Measurements from ENCODE around the gene AKIP1.

Gene AKIP1

DNA sequence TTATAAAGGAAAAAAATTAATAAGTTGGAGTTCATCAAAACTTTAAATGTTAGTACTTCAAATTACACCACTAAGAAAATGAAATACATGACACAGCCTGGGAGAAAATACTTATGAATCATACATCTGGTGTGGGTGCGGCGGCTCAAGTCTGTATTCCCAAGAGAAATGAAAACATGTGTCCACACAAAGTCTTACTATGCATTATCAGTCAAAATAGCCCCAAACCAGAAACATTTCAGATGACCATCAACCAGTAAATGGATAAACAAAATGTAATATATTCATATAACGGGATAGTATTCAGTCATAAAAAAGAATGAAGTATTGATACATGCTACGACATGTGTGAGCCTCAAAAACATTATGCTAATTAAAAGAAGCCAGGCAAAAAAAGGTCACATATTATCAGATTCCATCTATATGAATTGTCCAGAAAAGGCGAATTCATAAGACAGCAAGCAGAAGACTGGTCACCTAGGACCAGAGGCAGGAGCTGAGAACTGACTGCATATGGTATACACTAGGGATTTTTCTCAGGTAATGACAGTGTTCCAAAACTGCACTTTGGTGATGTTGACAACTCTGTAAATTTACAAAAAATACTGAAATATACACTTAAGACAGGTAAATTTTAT is 5.3 kb upstream of the AKIP1 start:
- TF ChIP-seq, protein P1, sequence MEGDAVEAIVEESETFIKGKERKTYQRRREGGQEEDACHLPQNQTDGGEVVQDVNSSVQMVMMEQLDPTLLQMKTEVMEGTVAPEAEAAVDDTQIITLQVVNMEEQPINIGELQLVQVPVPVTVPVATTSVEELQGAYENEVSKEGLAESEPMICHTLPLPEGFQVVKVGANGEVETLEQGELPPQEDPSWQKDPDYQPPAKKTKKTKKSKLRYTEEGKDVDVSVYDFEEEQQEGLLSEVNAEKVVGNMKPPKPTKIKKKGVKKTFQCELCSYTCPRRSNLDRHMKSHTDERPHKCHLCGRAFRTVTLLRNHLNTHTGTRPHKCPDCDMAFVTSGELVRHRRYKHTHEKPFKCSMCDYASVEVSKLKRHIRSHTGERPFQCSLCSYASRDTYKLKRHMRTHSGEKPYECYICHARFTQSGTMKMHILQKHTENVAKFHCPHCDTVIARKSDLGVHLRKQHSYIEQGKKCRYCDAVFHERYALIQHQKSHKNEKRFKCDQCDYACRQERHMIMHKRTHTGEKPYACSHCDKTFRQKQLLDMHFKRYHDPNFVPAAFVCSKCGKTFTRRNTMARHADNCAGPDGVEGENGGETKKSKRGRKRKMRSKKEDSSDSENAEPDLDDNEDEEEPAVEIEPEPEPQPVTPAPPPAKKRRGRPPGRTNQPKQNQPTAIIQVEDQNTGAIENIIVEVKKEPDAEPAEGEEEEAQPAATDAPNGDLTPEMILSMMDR (conservative IDR thresholded peaks at IDR 0.05; ENCODE audit: low read depth, low read length): no peak
- H3K4me3 ChIP-seq (ENCODE audit: low read depth, low read length): no peak overlapping the region
- DNase-seq (ENCODE audit: low read depth): peak; percentile 91

DNA sequence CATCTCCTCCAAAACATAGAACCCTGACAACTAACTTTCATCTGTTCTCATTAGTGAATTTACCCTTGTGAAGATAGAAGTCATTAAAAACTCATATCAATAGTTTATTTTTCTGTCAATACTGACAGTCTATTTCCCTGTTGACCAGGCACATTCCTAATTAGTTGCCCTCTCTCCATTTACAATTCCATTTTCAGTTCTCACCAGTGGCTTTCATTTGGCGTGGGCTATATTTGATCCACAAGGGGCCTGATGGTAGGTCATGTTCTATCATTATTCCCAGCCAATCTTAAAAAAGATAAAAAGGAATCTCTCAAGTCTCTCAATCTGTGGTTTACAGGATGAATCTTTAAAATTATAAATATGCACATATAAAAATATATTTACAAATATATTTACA is 3.9 kb upstream of the AKIP1 start:
- DNase-seq (ENCODE audit: low read depth): no peak
- TF ChIP-seq, protein P1 (conservative IDR thresholded peaks at IDR 0.05; ENCODE audit: low read depth, low read length): no peak
- H3K4me3 ChIP-seq (ENCODE audit: low read depth, low read length): no peak overlapping the region

DNA sequence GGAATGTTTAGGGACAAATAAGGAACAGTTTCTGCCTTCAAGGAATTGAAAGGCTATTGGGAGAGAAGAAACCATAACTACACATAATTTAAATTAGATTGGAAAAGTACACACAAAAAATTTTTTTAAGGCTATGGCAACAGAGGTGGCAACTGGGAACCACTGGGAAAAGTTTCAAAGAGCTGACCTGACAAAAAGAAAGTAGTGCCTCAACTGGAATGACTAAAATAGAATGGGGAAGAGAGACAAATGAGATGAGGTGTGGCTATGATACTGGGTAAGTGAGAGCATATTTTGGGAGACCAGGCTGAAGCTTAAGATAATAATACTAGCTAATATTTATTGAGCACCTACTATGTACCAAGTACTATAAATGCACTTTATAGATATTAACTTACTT is 2.9 kb upstream of the AKIP1 start:
- DNase-seq (ENCODE audit: low read depth): no peak
- TF ChIP-seq, protein P1 (conservative IDR thresholded peaks at IDR 0.05; ENCODE audit: low read depth, low read length): no peak
- no peak overlapping the region for H3K4me3 ChIP-seq (ENCODE audit: low read depth, low read length)

DNA sequence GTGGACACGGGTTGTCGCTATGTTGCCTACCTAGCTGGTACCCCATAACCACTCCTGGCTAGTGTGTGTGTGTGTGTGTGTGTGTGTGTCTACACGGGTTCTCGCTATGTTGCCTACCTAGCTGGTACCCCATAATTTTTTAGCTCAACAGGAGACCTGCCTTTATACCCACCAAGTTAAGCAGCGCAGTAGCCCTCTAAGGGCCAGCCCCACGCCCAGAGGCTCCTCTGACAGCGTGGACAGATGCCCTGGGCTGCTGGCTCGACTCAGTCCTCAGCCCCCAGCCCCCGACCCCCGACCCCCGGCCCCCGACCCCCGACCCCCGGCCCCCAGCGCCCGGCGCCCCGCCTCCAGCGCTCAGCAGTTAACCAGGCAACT is 351 bp upstream of the AKIP1 start:
- TF ChIP-seq, protein P1 (conservative IDR thresholded peaks at IDR 0.05; ENCODE audit: low read depth, low read length): no peak
- no peak for DNase-seq (ENCODE audit: low read depth)
- peak overlapping the region; percentile 87 for H3K4me3 ChIP-seq (ENCODE audit: low read depth, low read length)

DNA sequence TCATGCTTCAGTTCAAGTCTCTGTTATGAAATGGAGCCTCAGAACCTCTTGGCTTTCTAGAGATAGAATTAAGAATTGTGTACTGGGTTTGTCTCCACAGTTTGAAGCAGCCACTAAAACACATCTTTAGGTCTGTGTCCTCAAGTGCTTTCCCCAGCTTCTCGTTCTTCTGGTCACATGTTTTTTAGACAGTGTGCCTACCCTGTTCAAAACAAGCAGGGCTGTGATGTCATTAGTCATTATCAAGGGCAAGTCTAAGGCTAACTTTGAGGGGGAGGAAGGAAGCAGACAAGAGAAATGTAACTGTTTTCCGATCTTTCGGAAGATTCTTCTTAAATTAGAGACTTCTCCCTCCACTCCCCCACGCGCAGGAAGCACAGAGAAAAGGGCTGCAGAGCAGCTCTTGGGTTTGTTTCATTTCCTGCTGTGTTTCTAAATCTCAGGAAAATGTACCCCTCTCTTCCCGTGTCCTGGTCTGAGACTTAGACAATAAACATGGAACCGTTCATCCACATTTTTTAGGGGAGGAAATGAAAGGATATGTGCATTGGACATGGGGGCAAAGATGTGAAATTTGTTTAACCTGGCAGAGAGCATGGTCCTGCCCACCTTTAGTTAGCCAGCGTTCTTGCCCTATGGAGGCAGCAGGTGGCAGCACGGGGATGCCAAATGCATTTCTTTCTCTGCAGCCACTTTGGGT is 3.1 kb downstream of the AKIP1 start:
- H3K4me3 ChIP-seq (ENCODE audit: low read depth, low read length): peak overlapping the region; percentile 34
- peak; percentile 72 for DNase-seq (ENCODE audit: low read depth)
- TF ChIP-seq, protein P1 (conservative IDR thresholded peaks at IDR 0.05; ENCODE audit: low read depth, low read length): peak; percentile 86

DNA sequence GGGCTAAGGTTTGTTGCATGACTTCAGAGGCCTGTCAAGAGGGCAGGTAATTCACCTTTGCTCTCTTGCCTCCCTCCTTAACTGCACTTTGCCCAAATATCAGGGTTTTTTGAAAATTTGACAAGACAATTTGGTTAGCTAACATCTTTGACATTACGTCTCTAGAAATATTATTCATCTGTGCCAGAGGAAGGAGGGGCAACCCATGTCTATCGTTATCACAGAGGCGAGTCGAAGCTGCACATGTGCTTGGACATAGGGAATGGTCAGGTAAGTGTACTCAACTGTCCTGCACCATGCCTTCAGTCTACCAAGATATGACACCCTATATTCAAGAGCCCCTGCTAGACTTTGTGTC is 3.7 kb downstream of the AKIP1 start:
- H3K4me3 ChIP-seq (ENCODE audit: low read depth, low read length): no peak overlapping the region
- DNase-seq (ENCODE audit: low read depth): no peak
- TF ChIP-seq, protein P1 (conservative IDR thresholded peaks at IDR 0.05; ENCODE audit: low read depth, low read length): no peak
